H9 (cell line): Measurements from ENCODE around the gene PRR36. TPM values are rescaled to one million over a fixed set of nuclear protein-coding genes. Genes with fewer than 3 reads are reported as not detected.

Experiments used
- DNase-seq: peaks from one replicate; pipeline ENCODE4 v3.0.0-alpha.2; 2017
- H2AFZ ChIP-seq: one replicate; pipeline ENCODE4 v1.6.1; 2013; ENCODE audit warnings: mild to moderate bottlenecking, low read length, control low read depth, moderate library complexity
- H2AK5ac ChIP-seq: 2 replicates; pipeline ENCODE4 v1.6.1; 2013; ENCODE audit warnings: low read length, control low read depth, mixed read lengths; ENCODE audit not compliant: insufficient read length
- H2BK120ac ChIP-seq: one replicate; pipeline ENCODE4 v1.6.1; 2013; ENCODE audit warnings: low read depth, mild to moderate bottlenecking, low read length, control low read depth, inconsistent platforms; ENCODE audit not compliant: poor library complexity, severe bottlenecking
- H2BK12ac ChIP-seq: 2 replicates; pipeline ENCODE4 v1.6.1; 2013; ENCODE audit warnings: low read length, control low read depth, mixed read lengths, low read depth; ENCODE audit not compliant: insufficient read length
- H2BK15ac ChIP-seq: 2 replicates; pipeline ENCODE4 v1.6.1; 2013; ENCODE audit warnings: low read depth, low read length, control low read depth
- H2BK20ac ChIP-seq: one replicate; pipeline ENCODE4 v1.6.1; 2013; ENCODE audit warnings: low read depth, mild to moderate bottlenecking, low read length, control low read depth, inconsistent platforms; ENCODE audit not compliant: poor library complexity, severe bottlenecking
- H2BK5ac ChIP-seq: 2 replicates; pipeline ENCODE4 v1.6.1; 2013; ENCODE audit warnings: low read length, control low read depth, mixed read lengths; ENCODE audit not compliant: insufficient read length
- H3K14ac ChIP-seq: 2 replicates; pipeline ENCODE4 v1.6.1; 2013; ENCODE audit warnings: low read length, control low read depth; ENCODE audit not compliant: insufficient read depth
- H3K18ac ChIP-seq: 2 replicates; pipeline ENCODE4 v1.6.1; 2013; ENCODE audit warnings: low read depth, mild to moderate bottlenecking, mixed read lengths, low read length, control low read depth; ENCODE audit not compliant: insufficient read length
- H3K23ac ChIP-seq: 2 replicates; pipeline ENCODE4 v1.6.1; 2013; ENCODE audit warnings: low read length, control low read depth, mixed read lengths, low read depth; ENCODE audit not compliant: insufficient read length
- H3K23me2 ChIP-seq: 2 replicates; pipeline ENCODE4 v1.6.1; 2013; ENCODE audit warnings: low read depth, mild to moderate bottlenecking, mixed read lengths, low read length, control low read depth; ENCODE audit not compliant: insufficient read length, poor library complexity, severe bottlenecking
- H3K27ac ChIP-seq: 2 replicates; pipeline ENCODE4 v1.5.1; 2013; ENCODE audit warnings: low read length, control low read depth, mixed read lengths, low read depth; ENCODE audit not compliant: insufficient read length
- H3K27me3 ChIP-seq: 2 replicates; pipeline ENCODE4 v1.6.1; 2013; ENCODE audit warnings: low read length, control low read depth, inconsistent platforms; ENCODE audit not compliant: insufficient read depth
- H3K4ac ChIP-seq: 2 replicates; pipeline ENCODE4 v1.6.1; 2013; ENCODE audit warnings: low read depth, mild to moderate bottlenecking, control low read depth, inconsistent platforms, low read length, moderate library complexity
- H3K4me1 ChIP-seq: 2 replicates; pipeline ENCODE4 v1.6.1; 2013; ENCODE audit warnings: low read length, control low read depth, inconsistent platforms; ENCODE audit not compliant: insufficient read depth
- H3K4me2 ChIP-seq: 2 replicates; pipeline ENCODE4 v1.6.1; 2013; ENCODE audit warnings: low read length, control low read depth, mixed read lengths; ENCODE audit not compliant: insufficient read length, insufficient read depth
- H3K56ac ChIP-seq: 2 replicates; pipeline ENCODE4 v1.6.1; 2013; ENCODE audit warnings: low read depth, mild to moderate bottlenecking, mixed read lengths, low read length, control low read depth; ENCODE audit not compliant: insufficient read length
- H3K79me1 ChIP-seq: 2 replicates; pipeline ENCODE4 v1.6.1; 2013; ENCODE audit warnings: low read depth, mild to moderate bottlenecking, moderate library complexity, low read length, control low read depth, inconsistent platforms; ENCODE audit not compliant: insufficient read depth, poor library complexity, severe bottlenecking
- H3K79me2 ChIP-seq: 2 replicates; pipeline ENCODE4 v1.6.1; 2013; ENCODE audit warnings: low read length, control low read depth, inconsistent platforms; ENCODE audit not compliant: insufficient read depth
- H3K9ac ChIP-seq: 2 replicates; pipeline ENCODE4 v1.6.1; 2013; ENCODE audit warnings: low read length, control low read depth, mixed read lengths; ENCODE audit not compliant: insufficient read length; ENCODE audit errors: extremely low read depth
- H3K9me3 ChIP-seq: one replicate; pipeline ENCODE4 v1.6.1; 2013; ENCODE audit warnings: low read depth, low read length, inconsistent platforms; ENCODE audit not compliant: control insufficient read depth
- H3T11ph ChIP-seq: one replicate; pipeline ENCODE4 v1.6.1; 2013; ENCODE audit warnings: mild to moderate bottlenecking, low read length, control low read depth, inconsistent platforms
- H4K20me1 ChIP-seq: one replicate; pipeline ENCODE4 v1.6.1; 2013; ENCODE audit not compliant: control insufficient read depth, insufficient read length, insufficient read depth
- H4K5ac ChIP-seq: 2 replicates; pipeline ENCODE4 v1.6.1; 2013; ENCODE audit warnings: low read depth, mild to moderate bottlenecking, mixed read lengths, low read length, control low read depth; ENCODE audit not compliant: insufficient read length
- H4K8ac ChIP-seq: replicated peaks from 2 replicates; pipeline ENCODE4 v1.6.1; 2013; ENCODE audit warnings: low read length, control low read depth, mixed read lengths, low read depth; ENCODE audit not compliant: insufficient read length
- H4K91ac ChIP-seq: 2 replicates; pipeline ENCODE4 v1.6.1; 2013; ENCODE audit warnings: low read depth, mild to moderate bottlenecking, moderate library complexity, mixed read lengths, low read length, control low read depth; ENCODE audit not compliant: insufficient read length
- H3K27ac Mint-ChIP-seq, 3 experiments: 2 replicates in 2 of 3; 3 replicates in 1 of 3; pipeline ENCODE4 v1.8.0; 2020 to 2021; ENCODE audit warnings: mixed read lengths in 3 of 3, mild to moderate bottlenecking in 1 of 3, moderate library complexity in 1 of 3
- H3K27me3 Mint-ChIP-seq: 2 replicates; pipeline ENCODE4 v1.8.0; 2021; ENCODE audit warnings: low read depth, mild to moderate bottlenecking, moderate library complexity, mixed read lengths
- H3K36me3 Mint-ChIP-seq, 3 experiments: 2 replicates in 2 of 3; 3 replicates in 1 of 3; pipeline ENCODE4 v1.8.0; 2020 to 2021; ENCODE audit warnings: low read depth in 3 of 3, mixed read lengths in 3 of 3; ENCODE audit not compliant: insufficient read depth in 1 of 3
- H3K4me1 Mint-ChIP-seq, 2 experiments: 2 replicates each; pipeline ENCODE4 v1.8.0; 2020; ENCODE audit warnings: mixed read lengths in 2 of 2
- H3K4me3 Mint-ChIP-seq, 2 experiments: 2 replicates in 1 of 2; 3 replicates in 1 of 2; pipeline ENCODE4 v1.8.0; 2020 to 2021; ENCODE audit warnings: mild to moderate bottlenecking in 2 of 2, mixed read lengths in 2 of 2, moderate library complexity in 1 of 2
- H3K9me3 Mint-ChIP-seq, 2 experiments: 2 replicates in 1 of 2; 3 replicates in 1 of 2; pipeline ENCODE4 v1.8.0; 2020; ENCODE audit warnings: mild to moderate bottlenecking in 2 of 2, mixed read lengths in 2 of 2, moderate library complexity in 1 of 2
- CTCF ChIP-seq: fragments of 200-600 bp; sonication (generic); conservative IDR thresholded peaks from 3 replicates; pipeline ENCODE4 v1.8.0; 2021; ENCODE audit warnings: antibody characterized with exemption, mild to moderate bottlenecking
- WGBS: extraction: QIAGEN DNeasy Blood & Tissue Kit; methylation state at CpG from one replicate; pipeline ENCODE4 v1.1.7; 2013; ENCODE audit warnings: missing lambda C conversion rate, low lambda C conversion rate, mixed read lengths; ENCODE audit not compliant: insufficient read length; ENCODE audit errors: extremely low coverage; 5-methylcytosine and 5-hydroxymethylcytosine counted together
- total RNA-seq: library from RNA; stranded (reverse); gene quantifications from 2 replicates; pipeline ENCODE4 v1.2.1, GENCODE V29; 2021

Gene PRR36
- total RNA-seq, 1 experiment from 2014 or later = 20.4 TPM

- Mint-ChIP-seq H3K9me3 (peaks cover 0 to 3% of the 10 kb centered on the region in 2 experiments; a peak in 1 of 5 replicates), H3K4me1 (no peaks in the 10 kb centered on the region), H3K4me3 (no peak overlapping the region), H3K27ac (no peak overlapping the region), H3K27me3 (peaks cover 43% of the 10 kb centered on the region), H3K36me3 (no peaks in the 10 kb centered on the region)
- H2BK120ac ChIP-seq = no peak overlapping the region
- H3T11ph ChIP-seq = no peak overlapping the region
- H3K9ac ChIP-seq = no peak overlapping the region
- H3K79me1 ChIP-seq = no peaks in the 10 kb centered on the region
- H3K79me2 ChIP-seq = no peaks in the 10 kb centered on the region
- DNase-seq = no peak
- no peak overlapping the region for H3K14ac ChIP-seq
- no peak overlapping the region for H3K4me2 ChIP-seq
- no peak overlapping the region for H4K5ac ChIP-seq
- H3K18ac ChIP-seq = no peak overlapping the region
- H2BK12ac ChIP-seq = no peak overlapping the region
- no peak overlapping the region for H3K4ac ChIP-seq
- H3K23me2 ChIP-seq = no peaks in the 10 kb centered on the region
- H2BK20ac ChIP-seq = no peak overlapping the region
- no peak overlapping the region for H3K56ac ChIP-seq
- H4K91ac ChIP-seq = no peak overlapping the region
- no peak overlapping the region for H2BK5ac ChIP-seq
- no peaks in the 10 kb centered on the region for H3K27me3 ChIP-seq
- TF ChIP-seq CTCF = no peak
- no peaks in the 10 kb centered on the region for H3K4me1 ChIP-seq
- no peak overlapping the region for H3K27ac ChIP-seq
- no peak overlapping the region for H2AK5ac ChIP-seq
- no CpG with 5 or more reads among the region's 8 CpGs for WGBS
- H4K8ac ChIP-seq = no peak overlapping the region
- no peak overlapping the region for H2AFZ ChIP-seq
- H3K9me3 ChIP-seq = no peaks in the 10 kb centered on the region
- no peak overlapping the region for H2BK15ac ChIP-seq
- no peak overlapping the region for H3K23ac ChIP-seq
- H4K20me1 ChIP-seq = peaks cover 5% of the 10 kb centered on the region
Measured at GRCh38 chr19:7840629-7841028, 33.6 kb downstream of the PRR36 start.
